Heart left ventricle (tissue), 16 donors: ENCODE data around the gene ZNF628. TPM values are rescaled to one million over a fixed set of nuclear protein-coding genes. Genes with fewer than 3 reads are reported as not detected.

Experiments
- ATAC-seq, 4 donors: fragments of 200-7000 bp; cut with Tn5 transposase; one replicate each; pipeline ENCODE4 v1.9.1; 2020 to 2022; ENCODE audit warnings: moderate library complexity in 4 of 4, mild to moderate bottlenecking in 3 of 4, moderate number of reproducible peaks in 1 of 4
- DNase-seq, 5 donors: peaks; one replicate each; pipeline ENCODE4 v3.0.0-alpha.2; 2020
- H3K27ac ChIP-seq, 12 donors: fragments of 200-600 bp; sonication (generic) in 4 of 12; one replicate each; pipeline versions ENCODE4 v1.5.0 to v1.8.0; 2016 to 2022; ENCODE audit warnings: mild to moderate bottlenecking in 2 of 12
- H3K27me3 ChIP-seq, 9 donors: fragments of 200-600 bp; sonication (generic) in 2 of 9; one replicate each; pipeline versions ENCODE4 v1.5.1 to v1.8.0; 2016 to 2022; ENCODE audit warnings: mild to moderate bottlenecking in 3 of 9
- H3K36me3 ChIP-seq, 9 donors: fragments of 200-600 bp; sonication (generic) in 2 of 9; one replicate each; pipeline versions ENCODE4 v1.5.0 to v1.8.0; 2018 to 2022; ENCODE audit warnings: mild to moderate bottlenecking in 2 of 9
- H3K4me1 ChIP-seq, 12 donors: fragments of 200-600 bp; sonication (generic) in 4 of 12; one replicate each; pipeline versions ENCODE4 v1.5.0 to v1.8.0; 2016 to 2022; ENCODE audit warnings: mild to moderate bottlenecking in 3 of 12
- H3K4me3 ChIP-seq, 12 donors: fragments of 200-600 bp; sonication (generic) in 4 of 12; one replicate each; pipeline versions ENCODE4 v1.5.0 to v1.8.0; 2017 to 2022; ENCODE audit warnings: mild to moderate bottlenecking in 9 of 12, moderate library complexity in 4 of 12
- H3K9me3 ChIP-seq, 12 donors: fragments of 200-600 bp; sonication (generic) in 4 of 12; one replicate each; pipeline versions ENCODE4 v1.5.0 to v1.8.0; 2016 to 2022; ENCODE audit warnings: mild to moderate bottlenecking in 1 of 12
- POLR2A ChIP-seq, 2 donors: fragments of 450-650 bp; IDR thresholded peaks; one replicate each; pipeline ENCODE4 v1.6.1; 2017; ENCODE audit warnings: antibody characterized with exemption in 2 of 2, mild to moderate bottlenecking in 2 of 2, moderate library complexity in 2 of 2
- WGBS, 4 donors: extraction: QIAGEN DNeasy Blood & Tissue Kit in 2 of 4; methylation state at CpG; one replicate each; pipeline versions ENCODE4 v1.1.5 to v1.1.7; 2013 to 2018; 5-methylcytosine and 5-hydroxymethylcytosine counted together
- intact Hi-C, 10 donors: fragments of 100-400 bp; cut with DNase I; formaldehyde crosslinking; loops; one replicate each; pipeline versions ENCODE4 v1.11.1 to v1.14.2; 2022
- polyA plus RNA-seq, 2 donors: library from polyadenylated mRNA; stranded (reverse); fragments of 200-250 nt; gene quantifications; one replicate each; pipeline ENCODE4 v1.2.3, GENCODE V29; 2013
- total RNA-seq, 9 donors: library from RNA; depleted of rRNA in 2 of 9; stranded (reverse); fragments of >200 nt in 2 of 9; fragmentation: NEBNext Ultra II Directional in 3 of 9; extraction: Animal tissue kit (Norgen Biotek cat#: 25700) in 3 of 9; gene quantifications; one replicate each; pipeline versions ENCODE4 v1.1.0 to v1.2.4, GENCODE V29; 2016 to 2023
- TF ChIP-seq, protein P1 (sequence below), 12 donors: fragments of 200-600 bp; sonication (generic) in 4 of 12; IDR thresholded peaks; one replicate each; pipeline versions ENCODE4 v1.5.0 to v1.8.0; 2018 to 2022; ENCODE audit warnings: antibody characterized with exemption in 12 of 12, mild to moderate bottlenecking in 5 of 12
- donor health status: ischemic (EF 13 %, LVEDD 7.1; RV severe dilation, severe dysfunction).
- donor health status: healthy with polysubstance abuse.
- donor health status: DM: no; HTN: yes; CAD: no.
- donor health status: DM: no; HTN: no; CAD: no.
- donor health status: ischemic (EF 25% LVEDD 6.9; RV normal size, moderate dysfunction).
- donor health status: ischemic (EF 25% LVEDD 5.7; RV mildly dilated, moderate dysfunction).
- donor health status: healthy.
- donor health status: DM: yes; HTN: yes; CAD: no.
- donor health status: ischemic (EF 35%, LVEDD 5.7; RV mildly dilated, moderate dysfunction).
- donor health status: nonischemic (EF 11% LVEDD 7.7; RV severe dilation, severe dysfunction).
- donor health status: DM: yes; HTN: yes; CAD: no.
- donor health status: PGD.
- donor health status: ischemic (EF 29% LVEDD 5.4; RV normal size, mild dysfunction).
- donor health status: nonischemic (EF 23%, LVEDD 6.1; RV moderate dilation, normal function).

The ZNF628 gene
- total and polyA plus RNA-seq, 11 donors = 2.3 to 10.3 (median 5.4) TPM

DNA sequence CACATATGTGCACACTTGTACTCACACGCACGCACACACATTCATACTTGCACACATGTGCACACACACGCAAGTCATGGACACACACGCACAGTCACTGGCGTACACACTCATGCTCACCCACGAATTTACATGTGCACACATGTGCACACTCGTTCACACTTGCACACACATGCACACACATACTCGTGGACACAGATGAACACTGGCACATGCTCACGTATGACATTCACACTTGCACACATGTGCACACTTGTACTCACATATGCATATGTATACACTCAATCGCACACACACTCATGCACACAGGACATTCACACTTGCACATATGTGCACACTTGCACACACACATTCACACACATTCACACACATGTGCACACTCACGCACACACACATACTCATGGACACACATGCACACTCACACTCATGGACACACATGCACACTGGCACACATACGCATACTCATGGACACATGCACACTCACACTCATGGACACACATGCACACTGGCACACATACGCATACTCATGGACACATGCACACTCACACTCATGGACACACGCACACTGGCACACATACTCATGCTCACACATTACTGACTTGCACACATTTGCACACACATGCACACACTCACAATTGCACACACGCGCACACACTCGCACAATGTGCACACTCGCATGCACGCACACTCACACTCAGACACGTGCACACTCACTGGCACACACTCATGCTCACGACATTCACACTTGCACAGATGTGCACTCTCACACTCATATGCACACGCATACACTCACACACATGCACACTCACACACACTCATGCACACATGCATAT is 51.0 kb downstream of the ZNF628 start:
- intact Hi-C loops = loop anchor here in 1 of 10 donors (5.0 kb wide), 1 partner anchor 35 kb away; no protein-coding TSS in a partner anchor
- Histone ChIP-seq H3K36me3 (no peaks in the 10 kb centered on the region), H3K27ac (no peak overlapping the region), H3K4me3 (no peak overlapping the region), H3K4me1 (peaks cover 0 to 14% (median 7%) of the 10 kb centered on the region in 12 donors), H3K27me3 (peaks cover 0 to 6% (median 0%) of the 10 kb centered on the region in 9 donors), H3K9me3 (no peaks in the 10 kb centered on the region)
- 80 to 90% (median 81%) methylated on average over 22 of the region's 22 CpGs for WGBS, 4 donors
- DNase-seq = no peak
- no peak for TF ChIP-seq POLR2A (IDR thresholded peaks at IDR 0.05)
- TF ChIP-seq, protein P1, sequence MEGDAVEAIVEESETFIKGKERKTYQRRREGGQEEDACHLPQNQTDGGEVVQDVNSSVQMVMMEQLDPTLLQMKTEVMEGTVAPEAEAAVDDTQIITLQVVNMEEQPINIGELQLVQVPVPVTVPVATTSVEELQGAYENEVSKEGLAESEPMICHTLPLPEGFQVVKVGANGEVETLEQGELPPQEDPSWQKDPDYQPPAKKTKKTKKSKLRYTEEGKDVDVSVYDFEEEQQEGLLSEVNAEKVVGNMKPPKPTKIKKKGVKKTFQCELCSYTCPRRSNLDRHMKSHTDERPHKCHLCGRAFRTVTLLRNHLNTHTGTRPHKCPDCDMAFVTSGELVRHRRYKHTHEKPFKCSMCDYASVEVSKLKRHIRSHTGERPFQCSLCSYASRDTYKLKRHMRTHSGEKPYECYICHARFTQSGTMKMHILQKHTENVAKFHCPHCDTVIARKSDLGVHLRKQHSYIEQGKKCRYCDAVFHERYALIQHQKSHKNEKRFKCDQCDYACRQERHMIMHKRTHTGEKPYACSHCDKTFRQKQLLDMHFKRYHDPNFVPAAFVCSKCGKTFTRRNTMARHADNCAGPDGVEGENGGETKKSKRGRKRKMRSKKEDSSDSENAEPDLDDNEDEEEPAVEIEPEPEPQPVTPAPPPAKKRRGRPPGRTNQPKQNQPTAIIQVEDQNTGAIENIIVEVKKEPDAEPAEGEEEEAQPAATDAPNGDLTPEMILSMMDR (IDR thresholded peaks at IDR 0.05) = no peak
- ATAC-seq = no peak

DNA sequence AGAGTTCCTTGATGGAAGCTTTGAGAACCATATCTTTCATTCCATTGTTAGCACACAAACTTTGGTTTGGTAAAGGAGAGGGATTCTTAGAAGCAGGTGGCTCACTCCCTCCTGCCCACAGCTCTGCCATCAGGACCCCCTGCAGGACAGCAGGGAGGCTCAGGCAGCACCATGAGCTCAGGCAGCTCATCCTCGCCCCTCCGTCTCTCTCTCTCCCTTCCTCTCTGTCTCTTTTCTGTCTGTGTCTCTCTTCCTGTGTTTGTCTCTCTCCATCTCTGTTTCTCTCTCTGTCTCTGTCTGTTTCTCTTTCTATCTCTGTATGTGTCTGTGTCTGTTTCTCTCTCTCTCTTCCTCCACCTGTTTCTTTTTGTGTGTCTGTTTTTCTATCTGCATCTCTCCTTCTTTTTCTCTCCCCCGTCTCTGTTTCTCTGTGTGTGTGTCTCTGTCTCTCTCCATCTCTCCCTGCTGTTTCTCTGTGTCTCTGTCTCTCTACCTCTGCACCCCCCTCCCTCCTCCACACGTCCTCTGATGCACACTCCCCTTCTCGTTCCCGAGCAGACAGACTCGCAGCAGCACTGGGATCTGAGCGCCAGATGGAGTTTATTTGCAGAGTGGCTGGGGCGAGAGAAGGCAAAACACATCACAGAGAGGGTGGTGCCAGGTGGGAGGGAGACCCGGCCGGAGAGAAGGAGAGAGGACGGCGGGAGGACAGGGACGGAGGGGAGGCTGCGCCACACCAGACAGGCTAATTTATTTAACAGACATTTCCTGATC is 51.8 kb downstream of the ZNF628 start:
- 24 to 45% (median 28%) methylated on average over 15 of the region's 15 CpGs for WGBS, 4 donors
- no peak for ATAC-seq
- H3K27ac ChIP-seq = no peak overlapping the region
- TF ChIP-seq, protein P1 (IDR thresholded peaks at IDR 0.05) = no peak
- TF ChIP-seq POLR2A (IDR thresholded peaks at IDR 0.05) = no peak
- H3K9me3 ChIP-seq = no peaks in the 10 kb centered on the region
- H3K4me1 ChIP-seq = peaks cover 0 to 14% (median 7%) of the 10 kb centered on the region in 12 donors
- no peaks in the 10 kb centered on the region for H3K36me3 ChIP-seq
- DNase-seq = no peak
- no peak overlapping the region for H3K4me3 ChIP-seq
- intact Hi-C loops = loop anchor here in 1 of 10 donors (5.0 kb wide), 1 partner anchor 34 kb away; no protein-coding TSS in a partner anchor
- H3K27me3 ChIP-seq = peaks cover 0 to 6% (median 0%) of the 10 kb centered on the region in 9 donors

DNA sequence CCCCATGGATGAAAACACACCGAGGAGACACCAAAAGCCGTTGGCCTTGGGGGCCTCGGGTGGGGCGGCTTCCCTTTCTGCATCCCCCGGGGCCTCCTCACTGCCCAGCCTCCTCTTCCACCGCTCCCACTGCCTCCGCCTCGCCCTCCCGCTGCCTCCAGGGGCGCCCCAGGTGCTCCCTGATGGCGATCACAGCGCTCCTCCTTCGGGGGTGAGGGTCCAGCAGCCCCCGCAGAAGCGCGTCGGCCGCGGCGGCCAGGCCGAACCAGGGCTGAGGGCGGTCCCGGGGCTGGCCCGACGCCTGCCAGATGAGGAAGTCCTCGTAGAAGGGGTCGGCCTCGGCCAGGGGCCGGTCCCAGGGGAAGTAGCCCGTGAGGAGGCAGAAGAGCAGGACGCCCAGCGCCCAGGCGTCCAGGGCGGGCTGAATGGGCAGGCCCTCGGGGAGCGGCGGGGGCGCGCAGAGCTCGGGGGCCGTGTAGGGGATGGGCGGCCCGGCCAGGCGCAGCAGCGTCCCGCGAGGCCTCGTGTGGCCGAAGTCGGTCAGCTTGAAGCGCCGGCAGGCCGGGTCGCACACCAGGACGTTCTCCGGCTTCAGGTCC is 53.3 kb downstream of the ZNF628 start:
- DNase-seq = no peak
- Histone ChIP-seq H3K27ac (no peak overlapping the region), H3K27me3 (peaks cover 0 to 6% (median 0%) of the 10 kb centered on the region in 9 donors), H3K4me3 (no peak overlapping the region), H3K4me1 (peaks cover 0 to 14% (median 7%) of the 10 kb centered on the region in 12 donors), H3K9me3 (no peaks in the 10 kb centered on the region), H3K36me3 (no peaks in the 10 kb centered on the region)
- TF ChIP-seq, protein P1 (IDR thresholded peaks at IDR 0.05) = no peak
- TF ChIP-seq POLR2A (IDR thresholded peaks at IDR 0.05) = no peak
- intact Hi-C loops = loop anchor here in 2 of 10 donors (5.0 kb wide), 2 partner anchors 33 to 48 kb away; no protein-coding TSS in a partner anchor
- 81 to 90% (median 84%) methylated on average over 36 to 56 of the region's 56 CpGs for WGBS, 4 donors
- no peak for ATAC-seq
